Measurements from ENCODE around the gene NEK8. TPM values are rescaled to one million over a fixed set of nuclear protein-coding genes. Genes with fewer than 3 reads are reported as not detected.
A peak's percentile ranks its signal among the peaks of the same experiment; 100 is the strongest.

NEK8 gene
- total RNA-seq, 1 experiment from 2014 or later = 10.8 TPM

GRCh38 chr17:28763804-28764266 lies 35.2 kb downstream of the NEK8 start:
- Mint-ChIP-seq H3K27me3 (ENCODE audit: unreplicated experiment) (no peaks in the 10 kb centered on the region), H3K36me3 (ENCODE audit: insufficient read depth, unreplicated experiment) (peaks cover 38% of the 10 kb centered on the region), H3K4me1 (ENCODE audit: low read depth, unreplicated experiment) (peaks cover 9% of the 10 kb centered on the region), H3K27ac (ENCODE audit: unreplicated experiment) (no peak overlapping the region), H3K4me3 (ENCODE audit: low read depth, unreplicated experiment) (no peak overlapping the region), H3K9me3 (ENCODE audit: low read depth, unreplicated experiment) (no peaks in the 10 kb centered on the region)
- intact Hi-C loops (cut with micrococcal nuclease; ENCODE audit: unreplicated experiment) = loop anchor here (2.0 to 5.0 kb wide), 4 partner anchors 47 to 138 kb away; partner anchors contain the start of gene DHRS13
- CTCF ChIA-PET = interaction anchor here (0.6 to 1.8 kb wide), 25 partner anchors 8 to 186 kb away, joined by 3 to 17 read pairs (median 4); partner anchors contain the start of genes FAM222B, FLOT2, NEK8 and RPL23A
- peak; percentile 81 for DNase-seq
- TF ChIP-seq, protein P1, sequence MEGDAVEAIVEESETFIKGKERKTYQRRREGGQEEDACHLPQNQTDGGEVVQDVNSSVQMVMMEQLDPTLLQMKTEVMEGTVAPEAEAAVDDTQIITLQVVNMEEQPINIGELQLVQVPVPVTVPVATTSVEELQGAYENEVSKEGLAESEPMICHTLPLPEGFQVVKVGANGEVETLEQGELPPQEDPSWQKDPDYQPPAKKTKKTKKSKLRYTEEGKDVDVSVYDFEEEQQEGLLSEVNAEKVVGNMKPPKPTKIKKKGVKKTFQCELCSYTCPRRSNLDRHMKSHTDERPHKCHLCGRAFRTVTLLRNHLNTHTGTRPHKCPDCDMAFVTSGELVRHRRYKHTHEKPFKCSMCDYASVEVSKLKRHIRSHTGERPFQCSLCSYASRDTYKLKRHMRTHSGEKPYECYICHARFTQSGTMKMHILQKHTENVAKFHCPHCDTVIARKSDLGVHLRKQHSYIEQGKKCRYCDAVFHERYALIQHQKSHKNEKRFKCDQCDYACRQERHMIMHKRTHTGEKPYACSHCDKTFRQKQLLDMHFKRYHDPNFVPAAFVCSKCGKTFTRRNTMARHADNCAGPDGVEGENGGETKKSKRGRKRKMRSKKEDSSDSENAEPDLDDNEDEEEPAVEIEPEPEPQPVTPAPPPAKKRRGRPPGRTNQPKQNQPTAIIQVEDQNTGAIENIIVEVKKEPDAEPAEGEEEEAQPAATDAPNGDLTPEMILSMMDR (IDR thresholded peaks at IDR 0.05; ENCODE audit: unreplicated experiment) = peak; percentile 72
- no TSS peak for BruUV-seq (replicated peaks)

- Mint-ChIP-seq H3K4me1 (ENCODE audit: low read depth, unreplicated experiment) (peaks cover 9% of the 10 kb centered on the region), H3K9me3 (ENCODE audit: low read depth, unreplicated experiment) (no peaks in the 10 kb centered on the region), H3K36me3 (ENCODE audit: insufficient read depth, unreplicated experiment) (peaks cover 32% of the 10 kb centered on the region), H3K27ac (ENCODE audit: unreplicated experiment) (no peak overlapping the region), H3K27me3 (ENCODE audit: unreplicated experiment) (no peaks in the 10 kb centered on the region), H3K4me3 (ENCODE audit: low read depth, unreplicated experiment) (no peak overlapping the region)
- TF ChIP-seq, protein P1 (IDR thresholded peaks at IDR 0.05; ENCODE audit: unreplicated experiment) = no peak
- DNase-seq = no peak
- no TSS peak for BruUV-seq (replicated peaks)
- intact Hi-C loops (cut with micrococcal nuclease; ENCODE audit: unreplicated experiment) = no loop called here
- CTCF ChIA-PET = interaction anchor here (0.7 to 1.8 kb wide), 4 partner anchors 38 to 189 kb away, joined by 3 to 8 read pairs (median 4); no protein-coding TSS in a partner anchor
These were observed 36.5 kb downstream of the NEK8 start for GRCh38 chr17:28765038-28765437.

GRCh38 chr17:28773736-28774135 lies 45.1 kb downstream of the NEK8 start:
- H3K27me3 Mint-ChIP-seq (ENCODE audit: unreplicated experiment) = no peaks in the 10 kb centered on the region
- CTCF ChIA-PET = interaction anchor here (0.6 to 0.7 kb wide), 3 partner anchors 10 to 86 kb away, joined by 4 to 5 read pairs (median 5); no protein-coding TSS in a partner anchor
- no peak overlapping the region for H3K27ac Mint-ChIP-seq (ENCODE audit: unreplicated experiment)

DNA sequence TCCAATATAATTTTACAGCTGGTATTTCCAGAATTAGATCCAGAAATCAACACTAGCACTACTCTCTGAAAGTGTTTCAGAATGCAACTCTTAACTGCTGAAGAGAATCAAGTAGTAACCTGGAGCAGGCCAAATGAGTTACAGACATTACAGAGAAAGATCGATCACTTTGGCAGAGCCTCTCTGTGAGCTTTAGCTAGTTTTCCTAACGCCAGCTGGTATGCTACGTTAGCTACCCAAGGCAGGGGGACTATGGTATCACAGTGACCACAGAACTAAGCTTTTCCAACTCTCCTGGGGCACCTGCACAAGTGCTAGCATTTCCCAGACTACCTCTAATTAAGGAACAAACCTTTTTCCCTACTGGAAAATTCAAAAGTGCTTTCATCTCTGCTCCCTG lies 45.6 kb downstream of the NEK8 start:
- Mint-ChIP-seq H3K27ac (ENCODE audit: unreplicated experiment) (no peak overlapping the region), H3K36me3 (ENCODE audit: insufficient read depth, unreplicated experiment) (peaks cover 48% of the 10 kb centered on the region), H3K9me3 (ENCODE audit: low read depth, unreplicated experiment) (no peaks in the 10 kb centered on the region), H3K4me1 (ENCODE audit: low read depth, unreplicated experiment) (peaks cover 8% of the 10 kb centered on the region), H3K27me3 (ENCODE audit: unreplicated experiment) (no peaks in the 10 kb centered on the region), H3K4me3 (ENCODE audit: low read depth, unreplicated experiment) (no peak overlapping the region)
- TF ChIP-seq, protein P1 (IDR thresholded peaks at IDR 0.05; ENCODE audit: unreplicated experiment) = no peak
- BruUV-seq (replicated peaks) = no TSS peak
- intact Hi-C loops (cut with micrococcal nuclease; ENCODE audit: unreplicated experiment) = no loop called here
- no peak for DNase-seq
- CTCF ChIA-PET = interaction anchor here (0.6 to 0.7 kb wide), 4 partner anchors 10 to 127 kb away, joined by 3 to 5 read pairs (median 4); no protein-coding TSS in a partner anchor

More at GRCh38 chr17:28773736-28774135, 45.1 kb downstream of the NEK8 start:
- Mint-ChIP-seq H3K4me3 (ENCODE audit: low read depth, unreplicated experiment) (no peak overlapping the region), H3K4me1 (ENCODE audit: low read depth, unreplicated experiment) (peaks cover 8% of the 10 kb centered on the region), H3K36me3 (ENCODE audit: insufficient read depth, unreplicated experiment) (peaks cover 43% of the 10 kb centered on the region), H3K9me3 (ENCODE audit: low read depth, unreplicated experiment) (no peaks in the 10 kb centered on the region)
- no TSS peak for BruUV-seq (replicated peaks)
- DNase-seq = no peak
- intact Hi-C loops (cut with micrococcal nuclease; ENCODE audit: unreplicated experiment) = no loop called here
- TF ChIP-seq, protein P1 (IDR thresholded peaks at IDR 0.05; ENCODE audit: unreplicated experiment) = no peak
